Testis (tissue), 3 donors: ENCODE results near the gene SERPINA12. TPM values are rescaled to one million over a fixed set of nuclear protein-coding genes. Genes with fewer than 3 reads are reported as not detected.

Experiments
- DNase-seq: peaks from one replicate; pipeline ENCODE4 v3.0.0-alpha.2; 2019
- H3K27ac ChIP-seq, 2 donors: fragments of 200-600 bp; sonication (generic); one replicate each; pipeline ENCODE4 v1.5.1; 2019
- H3K27me3 ChIP-seq: fragments of 200-600 bp; sonication (generic); one replicate; pipeline ENCODE4 v1.5.1; 2019
- H3K36me3 ChIP-seq: fragments of 200-600 bp; sonication (generic); one replicate; pipeline ENCODE4 v1.5.1; 2017; ENCODE audit warnings: low read depth; ENCODE audit errors: missing control alignments
- H3K4me1 ChIP-seq: fragments of 200-600 bp; sonication (generic); one replicate; pipeline ENCODE4 v1.5.1; 2019
- H3K4me3 ChIP-seq, 2 donors: fragments of 200-600 bp; sonication (generic); one replicate each; pipeline ENCODE4 v1.5.1; 2017 to 2019
- H3K9me3 ChIP-seq: fragments of 200-600 bp; sonication (generic); one replicate; pipeline ENCODE4 v1.5.1; 2017
- POLR2A ChIP-seq: fragments of 450-650 bp; IDR thresholded peaks from one replicate; pipeline ENCODE4 v1.6.1; 2017; ENCODE audit warnings: antibody characterized with exemption, mild to moderate bottlenecking, moderate library complexity
- WGBS, 2 donors: methylation state at CpG; one replicate each; pipeline ENCODE4 v1.1.5; 2018; 5-methylcytosine and 5-hydroxymethylcytosine counted together
- intact Hi-C: fragments of 100-400 bp; cut with DNase I; formaldehyde crosslinking; loops from one replicate; pipeline ENCODE4 v1.15.1; 2023; ENCODE audit warnings: low total_unique reads
- polyA plus RNA-seq: library from polyadenylated mRNA; stranded (reverse); fragments of 350-450 nt; fragmentation: Illumina TruSeq; extraction: RNeasy Lipid Tissue Mini Kit (QIAGEN cat#74804); gene quantifications from one replicate; pipeline ENCODE4 v1.2.3, GENCODE V29; 2014; ENCODE audit warnings: low read depth, low replicate concordance; ENCODE audit not compliant: insufficient read depth
- total RNA-seq, 2 donors: library from RNA; depleted of rRNA; stranded (reverse); fragments of >200 nt; gene quantifications; one replicate each; pipeline ENCODE4 v1.2.3, GENCODE V29; 2016
- TF ChIP-seq, protein P1 (sequence below), 3 experiments: fragments of 450-650 bp in 2 of 3; fragments of 200-600 bp in 1 of 3; sonication (generic) in 1 of 3; IDR thresholded peaks; one replicate each; pipeline ENCODE4 v1.5.1; 2016 to 2019; ENCODE audit warnings: antibody characterized with exemption in 3 of 3, mild to moderate bottlenecking in 2 of 3, moderate library complexity in 1 of 3

Gene SERPINA12
- total and polyA plus RNA-seq, 3 donors from 2014 or later, result 0.25 to 0.47 TPM; not detected in 1

DNA sequence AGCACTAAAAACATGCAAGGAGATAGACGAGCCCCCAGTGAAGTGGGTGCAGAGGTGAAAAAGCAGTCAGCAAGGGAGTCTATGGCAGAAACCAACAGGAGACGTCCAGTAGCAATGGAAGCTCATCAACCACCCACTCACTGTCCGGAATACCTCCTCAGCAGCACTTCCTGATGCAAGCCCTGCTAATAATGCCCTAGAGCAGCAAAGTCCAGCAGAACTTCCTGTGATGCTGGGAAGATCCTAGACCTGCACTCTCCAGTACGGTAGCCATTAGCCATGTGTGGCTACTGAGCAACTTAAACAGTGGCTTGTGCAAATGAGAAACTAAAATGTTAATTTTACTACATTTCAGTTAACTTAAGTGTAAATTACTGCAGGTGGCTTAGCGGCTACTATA, 44.2 kb downstream of the SERPINA12 start:
- H3K4me1 ChIP-seq, result no peaks in the 10 kb centered on the region
- no peaks in the 10 kb centered on the region for H3K36me3 ChIP-seq
- WGBS, 2 donors, result 90 to 93% methylated on average over 5 of the region's 5 CpGs
- intact Hi-C loops, result no loop called here
- TF ChIP-seq, protein P1, sequence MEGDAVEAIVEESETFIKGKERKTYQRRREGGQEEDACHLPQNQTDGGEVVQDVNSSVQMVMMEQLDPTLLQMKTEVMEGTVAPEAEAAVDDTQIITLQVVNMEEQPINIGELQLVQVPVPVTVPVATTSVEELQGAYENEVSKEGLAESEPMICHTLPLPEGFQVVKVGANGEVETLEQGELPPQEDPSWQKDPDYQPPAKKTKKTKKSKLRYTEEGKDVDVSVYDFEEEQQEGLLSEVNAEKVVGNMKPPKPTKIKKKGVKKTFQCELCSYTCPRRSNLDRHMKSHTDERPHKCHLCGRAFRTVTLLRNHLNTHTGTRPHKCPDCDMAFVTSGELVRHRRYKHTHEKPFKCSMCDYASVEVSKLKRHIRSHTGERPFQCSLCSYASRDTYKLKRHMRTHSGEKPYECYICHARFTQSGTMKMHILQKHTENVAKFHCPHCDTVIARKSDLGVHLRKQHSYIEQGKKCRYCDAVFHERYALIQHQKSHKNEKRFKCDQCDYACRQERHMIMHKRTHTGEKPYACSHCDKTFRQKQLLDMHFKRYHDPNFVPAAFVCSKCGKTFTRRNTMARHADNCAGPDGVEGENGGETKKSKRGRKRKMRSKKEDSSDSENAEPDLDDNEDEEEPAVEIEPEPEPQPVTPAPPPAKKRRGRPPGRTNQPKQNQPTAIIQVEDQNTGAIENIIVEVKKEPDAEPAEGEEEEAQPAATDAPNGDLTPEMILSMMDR (IDR thresholded peaks at IDR 0.05), result no peak
- no peak for TF ChIP-seq POLR2A
- no peak overlapping the region for H3K27ac ChIP-seq
- no peaks in the 10 kb centered on the region for H3K27me3 ChIP-seq
- no peak for DNase-seq
- no peaks in the 10 kb centered on the region for H3K9me3 ChIP-seq
- no peak overlapping the region for H3K4me3 ChIP-seq

DNA sequence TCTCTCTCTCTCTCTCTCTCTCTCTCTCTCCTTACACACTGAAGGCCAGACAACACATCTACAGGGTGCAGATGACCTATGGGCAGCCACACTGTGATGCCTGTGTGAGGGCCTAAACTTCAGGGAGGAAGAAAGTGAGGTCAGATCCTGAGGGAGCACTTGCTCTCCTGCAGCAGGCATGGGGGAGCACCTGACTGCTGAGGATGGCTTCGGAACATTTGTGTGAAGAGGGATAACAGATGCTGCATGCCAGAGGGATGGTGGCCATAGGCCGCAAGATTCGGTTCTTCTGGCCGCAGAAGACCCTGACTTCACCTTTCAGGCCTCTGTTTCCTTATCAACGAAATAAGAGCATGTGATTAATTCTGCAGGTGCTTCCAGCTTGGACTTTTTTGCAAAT, 45.0 kb downstream of the SERPINA12 start:
- Histone ChIP-seq H3K4me1 (no peaks in the 10 kb centered on the region), H3K9me3 (no peaks in the 10 kb centered on the region), H3K4me3 (no peak overlapping the region), H3K27ac (no peak overlapping the region), H3K36me3 (no peaks in the 10 kb centered on the region), H3K27me3 (no peaks in the 10 kb centered on the region)
- WGBS, 2 donors, result 85 to 92% methylated on average over 5 of the region's 5 CpGs
- intact Hi-C loops, result no loop called here
- TF ChIP-seq, protein P1 (IDR thresholded peaks at IDR 0.05), result no peak
- TF ChIP-seq POLR2A, result no peak
- no peak for DNase-seq

DNA sequence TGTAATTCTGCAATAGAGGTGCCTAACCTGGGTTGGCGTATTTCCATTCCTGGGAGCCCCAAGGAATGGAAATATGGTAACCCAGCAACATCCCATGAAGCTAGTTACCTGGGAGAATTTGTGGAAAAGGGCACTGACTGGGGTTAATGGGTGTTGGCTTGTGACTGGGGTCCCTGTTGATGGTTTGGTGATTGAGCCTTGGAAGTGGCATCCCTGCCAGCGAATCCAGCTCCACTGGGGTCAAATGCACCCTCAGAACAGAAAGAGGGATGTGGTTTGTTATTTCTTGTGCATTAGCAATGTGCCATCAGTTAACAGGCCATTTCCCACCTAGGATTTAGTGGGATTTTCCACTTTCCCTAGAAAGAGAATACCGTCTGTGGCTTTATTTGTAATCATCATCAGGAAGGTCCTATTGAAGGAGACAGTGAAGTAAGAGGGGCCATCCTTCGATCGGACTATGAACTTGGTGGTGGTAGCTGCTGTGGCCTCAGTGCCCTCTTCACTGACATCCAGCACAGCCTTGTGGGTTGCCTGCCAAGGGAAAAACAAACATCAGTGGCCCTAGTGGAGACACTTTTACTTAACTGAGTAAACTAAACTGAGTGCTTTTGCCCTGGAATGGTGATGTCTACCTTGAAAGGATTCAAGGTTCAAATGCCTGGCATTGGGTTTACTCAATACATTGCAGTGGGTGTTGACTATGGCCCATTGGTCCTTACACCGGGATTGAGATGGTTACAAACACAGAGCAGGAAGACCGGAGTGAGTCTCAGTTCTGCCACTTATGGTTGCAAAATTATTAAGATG, 46.3 kb downstream of the SERPINA12 start:
- no peak for TF ChIP-seq POLR2A
- TF ChIP-seq, protein P1 (IDR thresholded peaks at IDR 0.05), result no peak
- 92 to 94% methylated on average over 7 of the region's 7 CpGs for WGBS, 2 donors
- Histone ChIP-seq H3K4me3 (no peak overlapping the region), H3K27me3 (no peaks in the 10 kb centered on the region), H3K9me3 (no peaks in the 10 kb centered on the region), H3K36me3 (no peaks in the 10 kb centered on the region), H3K27ac (no peak overlapping the region), H3K4me1 (no peaks in the 10 kb centered on the region)
- DNase-seq, result no peak
- intact Hi-C loops, result no loop called here

DNA sequence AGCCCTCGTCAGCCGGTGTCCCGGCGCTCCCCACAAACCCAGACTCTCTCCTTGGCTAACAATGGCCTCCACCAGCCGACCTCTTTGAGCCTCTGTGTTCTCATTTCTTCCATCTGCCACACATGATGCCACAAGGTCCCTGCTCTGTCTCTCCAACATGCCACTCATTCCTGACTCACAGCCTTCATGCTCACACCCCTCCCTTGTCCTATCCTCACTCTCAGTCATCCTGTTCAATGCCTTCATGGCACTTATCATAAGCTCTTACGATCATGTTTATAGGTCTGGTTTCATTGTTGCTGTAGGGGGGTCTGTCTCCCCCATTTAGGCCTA, 47.1 kb downstream of the SERPINA12 start:
- intact Hi-C loops, result no loop called here
- H3K4me1 ChIP-seq, result no peaks in the 10 kb centered on the region
- no peak for DNase-seq
- 87 to 94% methylated on average over 6 of the region's 6 CpGs for WGBS, 2 donors
- no peaks in the 10 kb centered on the region for H3K9me3 ChIP-seq
- no peaks in the 10 kb centered on the region for H3K36me3 ChIP-seq
- TF ChIP-seq POLR2A, result no peak
- TF ChIP-seq, protein P1 (IDR thresholded peaks at IDR 0.05), result no peak
- no peak overlapping the region for H3K27ac ChIP-seq
- H3K4me3 ChIP-seq, result no peak overlapping the region
- no peaks in the 10 kb centered on the region for H3K27me3 ChIP-seq
